PC-3 (cell line): ENCODE results near the gene TMC2. TPM values are rescaled to one million over a fixed set of nuclear protein-coding genes. Genes with fewer than 3 reads are reported as not detected.

Experiments used
- ATAC-seq: fragments of 200-7000 bp; cut with Tn5 transposase; 2 replicates; pipeline ENCODE4 v1.9.1; 2020; ENCODE audit warnings: mild to moderate bottlenecking, moderate library complexity
- BruUV-seq: library from RNA; stranded (reverse); fragments of 400-500 nt; replicated peaks from 2 replicates; lab custom pipeline; 2021; lab: Mats Ljungman, UMichigan
- CTCF ChIA-PET: fragments of 300-600 bp; sonication (Branson Sonifier 250); formaldehyde crosslinking; loops from one replicate; lab custom pipeline; 2022; ENCODE audit warnings: antibody characterized with exemption; lab: Charles Lee
- POLR2A ChIA-PET: fragments of 300-600 bp; sonication (Branson Sonifier 250); formaldehyde crosslinking; loops from one replicate; lab custom pipeline; 2022; ENCODE audit warnings: antibody characterized with exemption; ENCODE audit not compliant: unreplicated experiment; lab: Charles Lee
- DNase-seq: peaks from one replicate; pipeline ENCODE4 v3.0.0-alpha.2; 2015
- H2AFZ ChIP-seq: fragments of 300-600 bp; sonication (generic); 2 replicates; pipeline ENCODE4 v1.6.0; 2016; ENCODE audit warnings: antibody characterized with exemption, low read length
- H3F3A ChIP-seq: fragments of 300-600 bp; sonication (generic); one replicate; pipeline ENCODE4 v1.6.0; 2017; ENCODE audit warnings: antibody characterized with exemption, low read length, control low read depth, mild to moderate bottlenecking; ENCODE audit not compliant: unreplicated experiment
- H3K27ac ChIP-seq: fragments of 300-600 bp; sonication (generic); 2 replicates; pipeline ENCODE4 v1.5.1; 2016; ENCODE audit warnings: mild to moderate bottlenecking, low read length
- H3K27me3 ChIP-seq: fragments of 300-600 bp; sonication (generic); 2 replicates; pipeline ENCODE4 v1.6.1; 2016; ENCODE audit warnings: low read length, mixed read lengths
- H3K36me3 ChIP-seq: fragments of 300-600 bp; sonication (generic); 2 replicates; pipeline ENCODE4 v1.6.1; 2016; ENCODE audit warnings: low read depth, mixed run types, low read length, mixed read lengths
- H3K4me1 ChIP-seq: fragments of 300-600 bp; sonication (generic); 2 replicates; pipeline ENCODE4 v1.5.1; 2016; ENCODE audit warnings: low read length; ENCODE audit not compliant: insufficient read depth
- H3K4me2 ChIP-seq: fragments of 300-600 bp; sonication (generic); 2 replicates; pipeline ENCODE4 v1.6.0; 2016; ENCODE audit warnings: low read length
- H3K4me3 ChIP-seq: fragments of 300-600 bp; sonication (generic); 2 replicates; pipeline ENCODE4 v1.5.1; 2016; ENCODE audit warnings: mild to moderate bottlenecking, low read length, mixed read lengths
- H3K79me2 ChIP-seq: fragments of 300-600 bp; sonication (generic); 2 replicates; pipeline ENCODE4 v1.6.1; 2017; ENCODE audit warnings: low read length, mixed read lengths
- H3K9ac ChIP-seq: fragments of 300-600 bp; sonication (generic); 2 replicates; pipeline ENCODE4 v1.6.0; 2016; ENCODE audit warnings: mild to moderate bottlenecking, low read length
- H3K9me2 ChIP-seq: fragments of 300-600 bp; sonication (generic); replicated peaks from 2 replicates; pipeline ENCODE4 v1.6.1; 2016; ENCODE audit warnings: mixed run types, low read length, mixed read lengths
- H3K9me3 ChIP-seq: fragments of 300-600 bp; sonication (generic); 2 replicates; pipeline ENCODE4 v1.6.1; 2016; ENCODE audit warnings: low read length, mixed read lengths
- H4K20me1 ChIP-seq: fragments of 300-600 bp; sonication (generic); 2 replicates; pipeline ENCODE4 v1.6.1; 2016; ENCODE audit warnings: low read length, mixed read lengths
- CTCF ChIP-seq: fragments of 300-600 bp; sonication (generic); conservative IDR thresholded peaks from 2 replicates; pipeline ENCODE4 v1.5.1; 2017; ENCODE audit warnings: antibody characterized with exemption, low read depth, mild to moderate bottlenecking, low read length
- EZH2 ChIP-seq: fragments of 300-600 bp; sonication (generic); IDR thresholded peaks from one replicate; pipeline ENCODE4 v1.6.1; 2017; ENCODE audit warnings: antibody characterized with exemption, mild to moderate bottlenecking, low read length; ENCODE audit not compliant: unreplicated experiment
- EZH2phosphoT487 ChIP-seq: fragments of 300-600 bp; sonication (generic); IDR thresholded peaks from 2 replicates; pipeline ENCODE4 v1.6.1; 2018; ENCODE audit warnings: mild to moderate bottlenecking, antibody characterized with exemption, low read length, borderline replicate concordance
- intact Hi-C: fragments of 100-400 bp; cut with micrococcal nuclease; formaldehyde crosslinking; loops from 2 replicates; pipeline ENCODE4 v1.9.0; 2023
- total RNA-seq: library from RNA; depleted of rRNA; stranded (reverse); fragments of >200 nt; gene quantifications from 2 replicates; pipeline ENCODE4 v1.2.3, GENCODE V29; 2014

TMC2 gene
- total RNA-seq, 1 experiment from 2014 or later = not detected

GRCh38 chr20:2563116-2563515 is 26.7 kb downstream of the TMC2 start:
- Histone ChIP-seq H3K9me3 (no peaks in the 10 kb centered on the region), H3K4me3 (no peak overlapping the region), H3K27ac (no peak overlapping the region), H3F3A (no peaks in the 10 kb centered on the region), H3K79me2 (no peaks in the 10 kb centered on the region), H3K4me1 (no peaks in the 10 kb centered on the region), H4K20me1 (no peaks in the 10 kb centered on the region), H3K36me3 (no peaks in the 10 kb centered on the region), H3K27me3 (peaks cover 73% of the 10 kb centered on the region), H3K9me2 (no peaks in the 10 kb centered on the region), H2AFZ (no peak overlapping the region), H3K4me2 (no peak overlapping the region), H3K9ac (no peak overlapping the region)
- ChIA-PET CTCF (interaction anchor here (0.6 kb wide), 1 partner anchor 111 kb away, joined by 9 read pairs; no protein-coding TSS in a partner anchor), POLR2A (no interaction called here)
- no peak for ATAC-seq
- BruUV-seq = no TSS peak
- intact Hi-C loops = no loop called here
- DNase-seq = no peak
- no peak for TF ChIP-seq EZH2
- TF ChIP-seq CTCF = no peak
- TF ChIP-seq EZH2phosphoT487 = no peak

GRCh38 chr20:2564406-2564805 is 28.0 kb downstream of the TMC2 start:
- intact Hi-C loops = no loop called here
- H4K20me1 ChIP-seq = no peaks in the 10 kb centered on the region
- H3K27ac ChIP-seq = no peak overlapping the region
- H3K4me2 ChIP-seq = no peak overlapping the region
- no peaks in the 10 kb centered on the region for H3K9me3 ChIP-seq
- H3K79me2 ChIP-seq = no peaks in the 10 kb centered on the region
- CTCF ChIA-PET = no interaction called here
- ATAC-seq (no peak), DNase-seq (no peak)
- no peaks in the 10 kb centered on the region for H3K36me3 ChIP-seq
- no TSS peak for BruUV-seq
- peaks cover 74% of the 10 kb centered on the region for H3K27me3 ChIP-seq
- H3K9me2 ChIP-seq = no peaks in the 10 kb centered on the region
- H3K4me1 ChIP-seq = no peaks in the 10 kb centered on the region
- H3K4me3 ChIP-seq = no peak overlapping the region
- TF ChIP-seq EZH2phosphoT487 (no peak), EZH2 (no peak), CTCF (no peak)
- POLR2A ChIA-PET = no interaction called here
- no peak overlapping the region for H3K9ac ChIP-seq
- no peaks in the 10 kb centered on the region for H3F3A ChIP-seq
- H2AFZ ChIP-seq = no peak overlapping the region

GRCh38 chr20:2575682-2576081 is 39.3 kb downstream of the TMC2 start:
- POLR2A ChIA-PET = no interaction called here
- H3K27ac ChIP-seq = no peak overlapping the region
- H4K20me1 ChIP-seq = no peaks in the 10 kb centered on the region
- H3K27me3 ChIP-seq = peaks cover 64% of the 10 kb centered on the region
- intact Hi-C loops = no loop called here
- H3K9ac ChIP-seq = no peak overlapping the region
- no peaks in the 10 kb centered on the region for H3K36me3 ChIP-seq
- no peaks in the 10 kb centered on the region for H3K79me2 ChIP-seq
- H3K4me1 ChIP-seq = no peaks in the 10 kb centered on the region
- H3K4me3 ChIP-seq = no peak overlapping the region
- TF ChIP-seq EZH2 = no peak
- TF ChIP-seq CTCF = no peak
- TF ChIP-seq EZH2phosphoT487 = no peak
- CTCF ChIA-PET = no interaction called here
- H3K9me2 ChIP-seq = no peaks in the 10 kb centered on the region
- H3K9me3 ChIP-seq = no peaks in the 10 kb centered on the region
- no peak for DNase-seq
- H3K4me2 ChIP-seq = no peak overlapping the region
- no peak for ATAC-seq
- no TSS peak for BruUV-seq
- no peaks in the 10 kb centered on the region for H3F3A ChIP-seq
- no peak overlapping the region for H2AFZ ChIP-seq
